Ectodermal cell (in vitro differentiated cells): Measurements from ENCODE around the gene CALU.

Source experiments
- H3K27ac ChIP-seq: 2 replicates; pipeline ENCODE4 v1.7.0; 2013; ENCODE audit warnings: mild to moderate bottlenecking, low read depth, low read length; ENCODE audit not compliant: insufficient read depth, poor library complexity, severe bottlenecking
- H3K27me3 ChIP-seq: 2 replicates; pipeline ENCODE4 v1.7.0; 2013; ENCODE audit warnings: mild to moderate bottlenecking, low read length; ENCODE audit not compliant: insufficient read depth, control insufficient read depth, poor library complexity, severe bottlenecking
- H3K36me3 ChIP-seq: one replicate; pipeline ENCODE4 v1.7.0; 2013; ENCODE audit warnings: low read length; ENCODE audit not compliant: control insufficient read depth, insufficient read depth
- H3K4me1 ChIP-seq: one replicate; pipeline ENCODE4 v1.7.0; 2013; ENCODE audit warnings: low read length; ENCODE audit not compliant: control insufficient read depth, insufficient read depth
- H3K4me3 ChIP-seq: 2 replicates; pipeline ENCODE4 v1.7.0; 2013; ENCODE audit warnings: low read depth, low read length, control low read depth; ENCODE audit not compliant: insufficient read depth
- H3K9me3 ChIP-seq: 2 replicates; pipeline ENCODE4 v1.7.0; 2013; ENCODE audit warnings: mild to moderate bottlenecking, low read length, moderate library complexity; ENCODE audit not compliant: control insufficient read depth
- WGBS, 2 experiments: methylation state at CpG; one replicate each; pipeline ENCODE4 v1.1.7; 2013; ENCODE audit warnings: missing lambda C conversion rate in 2 of 2; 5-methylcytosine and 5-hydroxymethylcytosine counted together

The CALU gene

GRCh38 chr7:128767475-128768110 is 28.4 kb downstream of the CALU start:
- H3K9me3 ChIP-seq, result no peaks in the 10 kb centered on the region
- H3K4me3 ChIP-seq, result no peak overlapping the region
- H3K27me3 ChIP-seq, result no peaks in the 10 kb centered on the region
- WGBS, 2 experiments, result 95 to 96% methylated on average over 6 of the region's 6 CpGs
- H3K27ac ChIP-seq, result no peak overlapping the region
- no peaks in the 10 kb centered on the region for H3K4me1 ChIP-seq
- H3K36me3 ChIP-seq, result peaks cover 37% of the 10 kb centered on the region

- no peaks in the 10 kb centered on the region for H3K4me1 ChIP-seq
- no peak overlapping the region for H3K27ac ChIP-seq
- no peak overlapping the region for H3K4me3 ChIP-seq
- H3K27me3 ChIP-seq, result no peaks in the 10 kb centered on the region
- no peaks in the 10 kb centered on the region for H3K9me3 ChIP-seq
- WGBS, 2 experiments, result 92 to 98% methylated on average over 1 to 2 of the region's 2 CpGs
- peaks cover 31% of the 10 kb centered on the region for H3K36me3 ChIP-seq
Measured at GRCh38 chr7:128770233-128770632, 31.1 kb downstream of the CALU start.

GRCh38 chr7:128773604-128774003 is 34.4 kb downstream of the CALU start:
- peaks cover 26% of the 10 kb centered on the region for H3K36me3 ChIP-seq
- H3K4me1 ChIP-seq, result no peaks in the 10 kb centered on the region
- H3K27me3 ChIP-seq, result no peaks in the 10 kb centered on the region
- H3K9me3 ChIP-seq, result no peaks in the 10 kb centered on the region
- no peak overlapping the region for H3K27ac ChIP-seq
- WGBS, 2 experiments, result 93 to 97% methylated on average over 12 of the region's 12 CpGs
- H3K4me3 ChIP-seq, result no peak overlapping the region

- H3K36me3 ChIP-seq, result peaks cover 21% of the 10 kb centered on the region
- no peaks in the 10 kb centered on the region for H3K9me3 ChIP-seq
- H3K4me1 ChIP-seq, result no peaks in the 10 kb centered on the region
- no peak overlapping the region for H3K4me3 ChIP-seq
- H3K27me3 ChIP-seq, result no peaks in the 10 kb centered on the region
- H3K27ac ChIP-seq, result no peak overlapping the region
- 93% methylated on average over 13 of the region's 13 CpGs for WGBS, 2 experiments
Measured at GRCh38 chr7:128774029-128774689, 35.0 kb downstream of the CALU start.

GRCh38 chr7:128774921-128775320 is 35.8 kb downstream of the CALU start:
- peaks cover 13% of the 10 kb centered on the region for H3K36me3 ChIP-seq
- no peaks in the 10 kb centered on the region for H3K9me3 ChIP-seq
- WGBS, 2 experiments, result 96 to 97% methylated on average over 7 of the region's 7 CpGs
- H3K4me3 ChIP-seq, result no peak overlapping the region
- no peaks in the 10 kb centered on the region for H3K27me3 ChIP-seq
- no peaks in the 10 kb centered on the region for H3K4me1 ChIP-seq
- H3K27ac ChIP-seq, result no peak overlapping the region

GRCh38 chr7:128775744-128776474 is 36.8 kb downstream of the CALU start, which contains the start of gene OPN1SW:
Gene OPN1SW, minus strand, starts transcription at chr7:128775794. Its CDS starts 13 bp downstream, at chr7:128775781.
- H3K4me1 ChIP-seq, result no peaks in the 10 kb centered on the region
- H3K9me3 ChIP-seq, result no peaks in the 10 kb centered on the region
- no peak within 1 kb of the TSS for H3K27ac ChIP-seq
- H3K36me3 ChIP-seq, result peaks cover 9% of the 10 kb centered on the region
- no peak within 1 kb of the TSS for H3K4me3 ChIP-seq
- 93 to 96% methylated on average over 4 of the region's 4 CpGs for WGBS, 2 experiments
- no peaks in the 10 kb centered on the region for H3K27me3 ChIP-seq

GRCh38 chr7:128777156-128778123 is 38.3 kb downstream of the CALU start:
- H3K27me3 ChIP-seq, result no peaks in the 10 kb centered on the region
- H3K27ac ChIP-seq, result no peak overlapping the region
- H3K4me1 ChIP-seq, result no peaks in the 10 kb centered on the region
- no peaks in the 10 kb centered on the region for H3K9me3 ChIP-seq
- WGBS, 2 experiments, result 92 to 98% methylated on average over 3 to 5 of the region's 5 CpGs
- H3K36me3 ChIP-seq, result no peaks in the 10 kb centered on the region
- H3K4me3 ChIP-seq, result no peak overlapping the region

- no peaks in the 10 kb centered on the region for H3K36me3 ChIP-seq
- no peaks in the 10 kb centered on the region for H3K9me3 ChIP-seq
- 93 to 96% methylated on average over 5 of the region's 5 CpGs for WGBS, 2 experiments
Measured at GRCh38 chr7:128778946-128779345, 39.8 kb downstream of the CALU start.

GRCh38 chr7:128781126-128781525 is 42.0 kb downstream of the CALU start:
- H3K4me3 ChIP-seq, result no peak overlapping the region
- WGBS, 2 experiments, result 94 to 96% methylated on average over 5 of the region's 5 CpGs
- no peak overlapping the region for H3K27ac ChIP-seq
- H3K4me1 ChIP-seq, result no peaks in the 10 kb centered on the region
- H3K36me3 ChIP-seq, result no peaks in the 10 kb centered on the region
- no peaks in the 10 kb centered on the region for H3K9me3 ChIP-seq
- no peaks in the 10 kb centered on the region for H3K27me3 ChIP-seq

More at GRCh38 chr7:128778946-128779345, 39.8 kb downstream of the CALU start:
- H3K4me1 ChIP-seq, result no peaks in the 10 kb centered on the region
- H3K27me3 ChIP-seq, result no peaks in the 10 kb centered on the region
- no peak overlapping the region for H3K27ac ChIP-seq
- no peak overlapping the region for H3K4me3 ChIP-seq
